HT1080 (cell line): Measurements from ENCODE around the gene ZNF780A. TPM values are rescaled to one million over a fixed set of nuclear protein-coding genes. Genes with fewer than 3 reads are reported as not detected.
"Not testable (repeated sequence)": the region's sequence is repeated elsewhere in the genome, so short reads cannot be mapped to it uniquely, and the experiment has no call there.

ENCODE experiments used
- DNase-seq: peaks from one replicate; pipeline ENCODE4 v3.0.0-alpha.2; 2015; ENCODE audit warnings: low read depth
- total RNA-seq: library from RNA; depleted of rRNA; stranded (reverse); fragments of >200 nt; shearing (Covaris generic); gene quantifications from 2 replicates; pipeline ENCODE4 v1.2.3, GENCODE V29; 2014

The ZNF780A gene
- total RNA-seq, 1 experiment from 2014 or later = 10.8 TPM

- no peak for DNase-seq
These were observed 2.3 kb downstream of the ZNF780A start for GRCh38 chr19:40088299-40089047.

GRCh38 chr19:40084948-40085347 is 5.8 kb downstream of the ZNF780A start:
- no peak for DNase-seq

- no peak for DNase-seq
These were observed 9.3 kb downstream of the ZNF780A start for GRCh38 chr19:40081411-40081810.

- DNase-seq = no peak
These were observed 10.5 kb downstream of the ZNF780A start for GRCh38 chr19:40080289-40080688.

GRCh38 chr19:40078377-40078776 is 12.4 kb downstream of the ZNF780A start:
- no peak for DNase-seq

DNA sequence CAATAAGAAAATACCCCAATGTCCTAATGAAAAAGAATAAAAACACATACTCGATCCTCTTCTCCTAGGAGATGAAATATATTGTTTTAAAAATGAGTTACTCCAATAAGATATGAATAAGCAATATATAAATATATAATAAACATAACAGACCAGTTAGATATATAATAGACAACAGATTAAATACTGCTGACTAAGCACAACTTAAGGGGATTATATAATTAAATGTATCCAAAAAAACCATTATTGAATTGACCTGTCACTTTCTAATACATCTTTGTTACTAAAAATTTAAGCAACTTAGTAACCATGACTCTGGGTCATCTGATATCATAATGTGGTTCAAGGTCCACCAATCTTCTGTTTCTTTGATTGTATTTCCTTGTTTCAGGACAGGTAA is 20.7 kb downstream of the ZNF780A start:
- DNase-seq = no peak

GRCh38 chr19:40059624-40060023 is 31.1 kb downstream of the ZNF780A start:
- DNase-seq = no peak

GRCh38 chr19:40057166-40057565 is 33.6 kb downstream of the ZNF780A start:
- DNase-seq = no peak

DNA sequence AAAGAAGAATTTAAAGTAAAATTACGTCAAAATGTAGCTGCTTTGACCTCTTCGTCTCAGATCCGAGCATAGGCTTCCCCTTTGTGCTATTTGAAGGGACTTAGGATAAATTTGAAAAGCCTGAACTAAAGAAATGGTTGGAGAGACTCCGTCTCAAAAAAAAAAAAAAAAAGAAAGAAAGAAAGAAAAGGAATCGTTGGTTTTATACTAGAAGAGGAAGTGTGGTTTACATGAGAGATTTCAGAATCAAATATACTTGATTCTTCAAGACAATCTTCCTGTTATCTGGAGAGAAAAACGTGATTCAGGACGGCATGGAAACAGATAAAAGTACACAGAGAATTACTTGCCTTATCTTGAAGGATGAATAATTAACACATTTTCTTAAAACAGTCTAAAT is 34.2 kb downstream of the ZNF780A start:
- no peak for DNase-seq

DNA sequence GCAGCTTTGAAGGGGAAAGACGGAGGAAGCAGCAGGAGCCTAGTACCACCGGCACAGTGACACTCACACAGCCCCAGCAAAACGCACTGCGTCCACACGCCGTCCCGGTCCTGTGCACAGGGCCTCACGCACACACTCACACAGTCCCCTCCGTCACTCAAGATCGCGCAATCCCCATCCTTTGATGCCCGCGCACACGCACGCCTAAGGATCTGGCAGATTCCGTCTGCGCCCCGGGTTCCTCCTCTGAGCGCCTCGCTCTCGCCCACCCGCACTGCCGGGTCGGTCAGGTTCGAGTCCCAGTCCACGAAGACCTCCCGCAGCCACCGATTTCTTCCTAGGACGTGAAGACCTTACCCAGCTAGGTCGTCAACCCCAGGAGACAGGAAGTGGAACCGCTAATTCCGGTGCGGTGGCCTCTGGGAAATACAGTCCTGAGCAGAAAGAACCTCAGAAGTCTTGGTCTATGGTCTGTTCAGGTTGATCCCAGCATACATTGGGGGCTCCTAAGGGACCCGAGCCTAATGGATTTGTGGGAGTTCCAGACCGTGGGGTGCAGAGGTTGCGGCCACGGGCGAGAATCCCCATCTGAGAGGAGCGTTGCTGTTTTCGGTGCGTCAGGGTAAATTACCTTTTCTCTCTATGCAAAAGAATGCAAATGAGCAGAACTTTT is 34.8 kb downstream of the ZNF780A start, which contains the start of gene ZNF780B:
TSS of gene ZNF780B (minus strand) at position 400 of the 673 bp plus-strand sequence. CDS start 5,899 bp downstream, outside the sequence.
- peak; percentile 56 for DNase-seq

GRCh38 chr19:40055049-40055448 is 35.7 kb downstream of the ZNF780A start:
- DNase-seq = no peak

DNA sequence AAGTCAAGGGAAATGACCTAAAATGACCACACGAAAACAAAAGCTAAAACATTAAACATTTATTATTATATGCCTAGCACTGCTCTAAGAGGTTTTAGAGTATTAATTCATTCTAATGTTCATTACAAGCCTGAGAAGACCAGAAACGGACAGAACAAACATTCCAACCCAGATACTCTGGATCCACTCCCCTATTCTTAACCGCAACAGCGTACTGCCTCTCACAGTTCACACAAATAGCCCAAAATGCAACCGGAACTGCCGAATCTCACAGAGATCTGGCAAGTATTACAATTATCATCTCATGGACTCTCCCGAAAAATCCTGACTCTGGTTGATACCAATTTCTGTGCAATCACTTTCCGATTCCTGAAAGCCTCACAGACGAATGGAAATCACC is 36.1 kb downstream of the ZNF780A start:
- DNase-seq = no peak

DNA sequence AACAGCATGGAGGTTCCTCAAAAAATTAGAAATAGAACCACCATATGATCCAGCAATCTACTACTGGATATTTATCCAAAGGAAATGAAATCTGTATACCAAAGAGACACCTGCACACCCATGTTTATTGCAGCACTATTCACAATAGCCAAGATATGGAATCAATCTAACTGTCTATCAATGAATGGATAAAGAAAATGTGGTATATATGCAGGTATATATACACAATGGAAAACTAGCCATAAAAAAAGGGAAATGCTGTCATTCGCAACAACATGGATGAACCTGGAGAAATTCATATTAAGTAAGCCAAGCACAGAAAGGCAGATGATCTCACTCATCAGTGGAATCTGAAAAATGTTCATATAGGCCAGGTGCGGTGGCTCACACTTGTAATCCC is 37.3 kb downstream of the ZNF780A start:
- no peak for DNase-seq

GRCh38 chr19:40041718-40042117 is 49.0 kb downstream of the ZNF780A start:
- DNase-seq = not testable (repeated sequence)

- not testable (repeated sequence) for DNase-seq
These were observed 52.7 kb downstream of the ZNF780A start for GRCh38 chr19:40038047-40038446.

DNA sequence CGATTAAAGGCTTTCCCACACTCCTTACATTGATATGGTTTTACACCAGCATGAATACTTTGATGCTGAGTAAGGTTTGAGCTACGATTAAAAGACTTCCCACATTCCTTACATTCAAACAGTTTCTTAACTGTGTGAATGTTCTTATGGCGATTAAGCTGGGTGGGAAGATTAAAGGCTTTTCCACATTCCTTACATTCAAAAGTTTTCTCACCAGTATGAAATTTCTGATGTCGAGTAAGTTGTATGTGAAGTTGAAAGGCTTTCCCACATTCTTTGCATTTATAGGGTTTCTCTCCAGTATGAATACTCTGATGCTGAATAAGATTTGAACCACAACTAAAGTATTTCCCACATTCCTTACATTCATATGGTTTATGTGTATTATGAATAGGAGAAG is 54.7 kb downstream of the ZNF780A start:
- DNase-seq = peak; percentile 12

DNA sequence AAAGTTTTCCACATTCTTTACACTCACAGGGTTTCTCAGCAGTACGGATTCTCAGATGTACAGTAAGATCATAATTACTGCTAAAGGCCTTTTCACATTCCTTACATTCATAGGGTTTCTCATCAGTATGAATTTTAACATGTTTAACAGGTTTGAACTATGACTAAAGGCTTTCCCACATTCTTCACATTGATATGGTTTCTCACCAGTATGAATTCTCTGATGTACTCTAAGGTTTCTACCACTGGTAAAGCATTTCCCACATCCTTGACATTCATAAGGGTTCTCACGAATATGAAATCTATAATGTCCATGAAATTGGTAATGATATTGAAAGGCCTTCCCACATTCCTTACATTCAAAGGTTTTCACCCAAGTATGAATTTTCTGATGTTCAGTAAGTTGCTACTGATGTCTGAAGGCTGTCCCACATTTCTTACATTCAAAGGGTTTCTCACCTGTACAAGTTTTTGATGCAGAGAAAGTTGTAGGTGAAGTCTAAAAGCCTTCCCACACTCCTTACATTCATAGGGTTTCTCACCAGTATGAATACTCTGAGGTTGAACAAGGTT is 56.7 kb downstream of the ZNF780A start:
- no peak for DNase-seq

- DNase-seq = no peak
These were observed 64.2 kb downstream of the ZNF780A start for GRCh38 chr19:40026597-40026970.

- DNase-seq = no peak
These were observed 64.7 kb downstream of the ZNF780A start for GRCh38 chr19:40025938-40026596.

- no peak for DNase-seq
These were observed 66.8 kb downstream of the ZNF780A start for GRCh38 chr19:40023969-40024368.
